H1 (cell line): ENCODE measurements around the gene NT5M.

ENCODE experiments used
- HDAC6 ChIP-seq: IDR thresholded peaks from one replicate; pipeline ENCODE4 v1.7.1; 2012; ENCODE audit warnings: low read depth, mild to moderate bottlenecking, inconsistent platforms, low read length, moderate library complexity
- RAD21 ChIP-seq, 2 experiments: IDR thresholded peaks in 1 of 2; conservative IDR thresholded peaks in 1 of 2; 2 replicates each; pipeline ENCODE4 v1.6.1; 2011; ENCODE audit warnings: low read depth in 2 of 2, low read length in 2 of 2, improper control_type of control experiment in 1 of 2, inconsistent platforms in 1 of 2, mild to moderate bottlenecking in 1 of 2, moderate library complexity in 1 of 2

GRCh38 chr17:17321356-17322025 is 18.3 kb downstream of the NT5M start:
- TF ChIP-seq HDAC6 = no peak
- TF ChIP-seq RAD21 (IDR thresholded peaks at IDR 0.05 in 1 of 2, conservative IDR thresholded peaks at IDR 0.05 in 1 of 2; ENCODE audit: low read depth in 2 of 2, low read length in 2 of 2) = no peak
